AG09309 (cell line): Measurements from ENCODE around the gene KNOP1.

Source experiments
- DNase-seq: peaks from one replicate; pipeline ENCODE4 v3.0.0-alpha.2; 2010; ENCODE audit warnings: low read depth
- H3K4me3 ChIP-seq: 2 replicates; pipeline ENCODE4 v1.5.1; 2011; ENCODE audit warnings: mild to moderate bottlenecking, low read depth, low read length, moderate library complexity; ENCODE audit not compliant: control insufficient read depth
- TF ChIP-seq, protein P1 (sequence below): IDR thresholded peaks from 2 replicates; pipeline ENCODE4 v1.5.1; 2011; ENCODE audit warnings: mild to moderate bottlenecking, low read depth, low read length, inconsistent platforms; ENCODE audit not compliant: insufficient read depth, control insufficient read depth; ENCODE audit errors: missing control alignments

The KNOP1 gene, protein sequence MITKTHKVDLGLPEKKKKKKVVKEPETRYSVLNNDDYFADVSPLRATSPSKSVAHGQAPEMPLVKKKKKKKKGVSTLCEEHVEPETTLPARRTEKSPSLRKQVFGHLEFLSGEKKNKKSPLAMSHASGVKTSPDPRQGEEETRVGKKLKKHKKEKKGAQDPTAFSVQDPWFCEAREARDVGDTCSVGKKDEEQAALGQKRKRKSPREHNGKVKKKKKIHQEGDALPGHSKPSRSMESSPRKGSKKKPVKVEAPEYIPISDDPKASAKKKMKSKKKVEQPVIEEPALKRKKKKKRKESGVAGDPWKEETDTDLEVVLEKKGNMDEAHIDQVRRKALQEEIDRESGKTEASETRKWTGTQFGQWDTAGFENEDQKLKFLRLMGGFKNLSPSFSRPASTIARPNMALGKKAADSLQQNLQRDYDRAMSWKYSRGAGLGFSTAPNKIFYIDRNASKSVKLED

DNA sequence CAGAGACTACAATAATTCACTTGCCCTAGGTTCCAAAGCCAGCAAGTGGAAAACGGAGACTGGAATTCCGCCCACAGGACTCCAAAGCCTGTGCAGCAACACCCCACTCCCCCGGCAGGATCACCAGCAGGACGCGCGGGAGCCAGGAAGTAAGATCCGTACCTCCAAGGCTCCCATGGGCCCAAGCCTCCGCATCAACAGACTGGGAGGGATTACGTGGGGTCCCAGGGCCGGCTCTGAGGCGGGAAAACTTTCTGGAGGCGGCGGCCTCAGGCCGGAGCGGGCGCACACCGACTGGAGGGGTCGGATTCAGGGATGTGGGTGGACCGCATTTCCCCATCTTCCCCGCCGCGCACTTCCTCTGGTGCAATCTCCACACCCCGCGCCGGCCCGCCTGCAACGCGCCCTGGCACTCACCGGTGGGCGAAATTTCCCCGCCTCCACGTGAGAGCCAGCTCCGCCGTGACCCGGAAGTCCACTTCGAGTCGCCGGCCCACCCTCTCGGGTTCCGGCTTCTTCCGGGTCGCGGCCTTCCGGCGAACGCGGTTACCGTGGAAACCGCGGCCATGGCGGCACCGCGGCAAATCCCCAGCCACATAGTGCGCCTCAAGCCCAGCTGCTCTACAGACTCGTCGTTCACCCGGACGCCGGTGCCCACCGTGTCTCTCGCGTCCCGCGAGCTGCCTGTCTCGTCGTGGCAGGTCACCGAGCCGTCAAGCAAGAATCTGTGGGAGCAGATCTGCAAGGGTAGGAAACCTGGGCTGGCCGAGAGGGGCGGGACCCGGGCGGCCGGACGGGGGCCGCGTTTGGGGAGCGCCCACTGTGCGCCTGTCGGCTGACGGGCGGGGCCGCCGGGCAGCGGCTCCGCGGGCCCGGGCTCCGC is at the start of gene KNOP1, which contains the start of gene IQCK:
TSS of gene KNOP1 (minus strand) at position 487 of the 883 bp plus-strand sequence. CDS start 3,192 bp downstream, outside the sequence.
TSS of gene IQCK (plus strand) at position 531 of the 883 bp plus-strand sequence. CDS start at position 567, 36 bp downstream.
- peak; percentile 46 for DNase-seq
- TF ChIP-seq, protein P1, sequence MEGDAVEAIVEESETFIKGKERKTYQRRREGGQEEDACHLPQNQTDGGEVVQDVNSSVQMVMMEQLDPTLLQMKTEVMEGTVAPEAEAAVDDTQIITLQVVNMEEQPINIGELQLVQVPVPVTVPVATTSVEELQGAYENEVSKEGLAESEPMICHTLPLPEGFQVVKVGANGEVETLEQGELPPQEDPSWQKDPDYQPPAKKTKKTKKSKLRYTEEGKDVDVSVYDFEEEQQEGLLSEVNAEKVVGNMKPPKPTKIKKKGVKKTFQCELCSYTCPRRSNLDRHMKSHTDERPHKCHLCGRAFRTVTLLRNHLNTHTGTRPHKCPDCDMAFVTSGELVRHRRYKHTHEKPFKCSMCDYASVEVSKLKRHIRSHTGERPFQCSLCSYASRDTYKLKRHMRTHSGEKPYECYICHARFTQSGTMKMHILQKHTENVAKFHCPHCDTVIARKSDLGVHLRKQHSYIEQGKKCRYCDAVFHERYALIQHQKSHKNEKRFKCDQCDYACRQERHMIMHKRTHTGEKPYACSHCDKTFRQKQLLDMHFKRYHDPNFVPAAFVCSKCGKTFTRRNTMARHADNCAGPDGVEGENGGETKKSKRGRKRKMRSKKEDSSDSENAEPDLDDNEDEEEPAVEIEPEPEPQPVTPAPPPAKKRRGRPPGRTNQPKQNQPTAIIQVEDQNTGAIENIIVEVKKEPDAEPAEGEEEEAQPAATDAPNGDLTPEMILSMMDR = peak; percentile 13
- H3K4me3 ChIP-seq = peak within 1 kb of the TSS; percentile 89

DNA sequence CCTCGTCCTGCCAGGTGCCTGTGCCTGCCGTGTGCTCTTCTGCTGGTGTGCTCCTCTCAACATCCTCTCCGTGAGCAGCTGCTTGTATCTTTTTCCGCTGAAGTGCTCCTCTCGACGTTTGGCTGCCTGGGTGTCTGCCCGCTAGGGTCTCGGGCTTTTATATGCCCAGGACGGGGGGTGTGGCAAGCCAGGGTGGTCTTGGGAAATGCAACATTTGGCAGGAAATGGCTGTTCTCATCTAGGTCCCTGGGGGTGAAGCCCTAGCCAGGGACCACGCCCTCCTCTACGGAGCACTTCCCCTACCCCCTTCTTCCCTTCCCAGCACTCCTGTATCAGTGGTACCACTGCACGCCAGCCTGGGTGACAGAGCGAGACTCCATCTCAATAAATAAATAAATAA is 49.5 kb upstream of the KNOP1 start:
- no peak for DNase-seq
- no peak overlapping the region for H3K4me3 ChIP-seq
- TF ChIP-seq, protein P1 = no peak

DNA sequence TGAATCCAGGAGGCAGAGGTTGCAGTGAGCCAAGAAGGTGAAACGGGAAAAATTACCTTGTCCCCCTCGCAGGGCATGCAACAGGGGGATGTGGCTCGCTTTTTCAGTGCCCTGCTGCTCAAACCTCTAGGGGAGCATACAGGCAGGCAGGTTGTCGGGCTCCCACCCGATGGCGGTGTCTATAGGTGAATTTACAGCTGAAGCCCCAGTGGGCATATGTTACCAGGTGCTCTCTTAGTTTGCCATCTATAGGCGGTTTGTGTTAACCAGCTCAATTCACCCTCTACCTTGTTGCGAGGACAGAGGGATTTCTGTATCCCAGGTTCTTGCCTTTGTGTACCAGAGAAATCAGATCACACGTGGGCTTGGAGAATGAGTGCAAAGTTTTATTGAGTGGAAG is 49.0 kb upstream of the KNOP1 start:
- TF ChIP-seq, protein P1 = no peak
- no peak for DNase-seq
- no peak overlapping the region for H3K4me3 ChIP-seq

DNA sequence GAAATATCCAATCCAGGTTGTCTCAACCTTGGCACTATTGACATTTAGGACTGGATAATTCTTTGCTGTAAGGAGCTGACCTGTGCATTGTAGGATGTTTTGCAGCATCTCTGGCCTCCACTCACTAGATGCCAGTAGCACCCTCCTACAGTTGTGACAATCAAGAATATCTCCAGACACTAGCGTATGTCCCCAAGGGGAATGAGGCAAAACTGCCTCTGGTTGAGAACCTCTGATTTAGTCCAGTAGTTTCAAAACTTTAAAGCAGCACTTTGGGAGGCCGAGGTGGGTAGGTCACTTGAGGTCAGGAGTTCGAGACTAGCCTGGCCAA is 48.5 kb upstream of the KNOP1 start:
- no peak overlapping the region for H3K4me3 ChIP-seq
- TF ChIP-seq, protein P1 = no peak
- no peak for DNase-seq

DNA sequence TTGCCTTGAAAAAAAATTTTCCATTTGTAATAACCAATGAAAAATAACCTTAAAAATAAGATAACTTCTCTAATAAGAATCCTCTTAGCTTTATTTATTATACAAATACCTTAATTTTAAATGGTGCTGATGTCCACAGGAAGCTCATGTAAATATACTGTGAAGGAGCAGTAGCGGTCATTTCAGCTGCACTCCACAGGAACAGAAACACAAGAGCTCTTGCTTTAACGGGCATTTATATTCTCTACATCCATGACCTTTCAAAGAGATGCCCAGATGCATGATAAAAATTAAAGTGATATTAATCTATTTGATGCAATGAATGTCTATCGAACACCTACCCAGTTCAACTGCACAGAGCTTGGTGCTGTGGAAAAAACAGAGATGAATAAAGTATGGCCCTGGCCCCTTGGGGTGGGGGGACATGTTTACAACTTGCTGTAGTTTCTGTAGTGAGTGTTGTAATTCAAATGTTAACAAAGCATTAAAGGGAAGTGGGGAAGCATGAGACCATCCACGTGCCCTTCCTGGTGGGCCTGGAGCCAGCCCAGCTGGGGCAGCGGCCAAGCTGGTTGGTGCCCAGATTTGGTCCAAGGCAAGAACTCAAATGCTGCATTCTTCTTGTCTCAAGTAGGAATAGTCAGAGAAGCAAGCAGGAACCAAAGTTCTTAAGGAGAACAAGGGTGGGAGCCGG is 48.0 kb upstream of the KNOP1 start:
- TF ChIP-seq, protein P1 = no peak
- no peak for DNase-seq
- H3K4me3 ChIP-seq = no peak overlapping the region
